Amygdala (tissue), 56 donors: ENCODE results near the gene ZBTB24.
"Not testable (repeated sequence)": the region's sequence is repeated elsewhere in the genome, so short reads cannot be mapped to it uniquely, and the experiment has no call there.

Source experiments
- DNase-seq, 56 donors: peaks; one replicate each; lab custom pipeline; 2025; lab: John Stamatoyannopoulos, UW

ZBTB24 gene

GRCh38 chr6:109472132-109472995 lies 10.7 kb downstream of the ZBTB24 start:
- DNase-seq = peak in 2 of 56 donors; percentile 6 to 15

GRCh38 chr6:109471105-109471810 lies 11.8 kb downstream of the ZBTB24 start:
- DNase-seq = no peak

- DNase-seq = no peak
These were observed 13.3 kb downstream of the ZBTB24 start for GRCh38 chr6:109469591-109470189.

- no peak for DNase-seq
These were observed 15.3 kb downstream of the ZBTB24 start for GRCh38 chr6:109467696-109468095.

GRCh38 chr6:109466212-109466923 lies 16.7 kb downstream of the ZBTB24 start:
- no peak for DNase-seq

DNA sequence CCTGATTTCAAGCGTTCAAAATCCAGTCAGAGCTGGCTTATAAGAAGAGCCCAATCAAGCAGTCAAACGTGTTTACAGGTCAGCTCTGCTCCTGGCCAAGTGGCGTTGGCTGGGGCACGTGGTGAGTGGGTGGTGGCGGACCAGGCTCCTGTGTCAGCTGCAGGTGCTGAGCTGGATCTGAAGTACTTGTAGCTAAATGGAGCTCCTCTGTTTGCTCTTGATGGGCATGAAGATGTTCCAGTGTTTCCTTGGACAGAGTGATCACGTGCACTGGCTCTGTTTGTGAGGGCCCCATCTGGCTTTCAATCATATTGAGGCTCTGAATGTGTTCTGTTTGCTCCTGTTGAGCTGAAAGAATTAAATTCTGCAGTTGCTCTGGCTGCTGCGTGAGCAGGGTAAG lies 17.2 kb downstream of the ZBTB24 start:
- DNase-seq = peak in 35 of 56 donors; percentile 16 to 75 (median 44)

- DNase-seq = no peak
These were observed 21.1 kb downstream of the ZBTB24 start for GRCh38 chr6:109461733-109462526.

GRCh38 chr6:109461205-109461604 lies 21.8 kb downstream of the ZBTB24 start:
- DNase-seq = not testable (repeated sequence)

GRCh38 chr6:109460161-109460829 lies 22.7 kb downstream of the ZBTB24 start:
- no peak for DNase-seq

DNA sequence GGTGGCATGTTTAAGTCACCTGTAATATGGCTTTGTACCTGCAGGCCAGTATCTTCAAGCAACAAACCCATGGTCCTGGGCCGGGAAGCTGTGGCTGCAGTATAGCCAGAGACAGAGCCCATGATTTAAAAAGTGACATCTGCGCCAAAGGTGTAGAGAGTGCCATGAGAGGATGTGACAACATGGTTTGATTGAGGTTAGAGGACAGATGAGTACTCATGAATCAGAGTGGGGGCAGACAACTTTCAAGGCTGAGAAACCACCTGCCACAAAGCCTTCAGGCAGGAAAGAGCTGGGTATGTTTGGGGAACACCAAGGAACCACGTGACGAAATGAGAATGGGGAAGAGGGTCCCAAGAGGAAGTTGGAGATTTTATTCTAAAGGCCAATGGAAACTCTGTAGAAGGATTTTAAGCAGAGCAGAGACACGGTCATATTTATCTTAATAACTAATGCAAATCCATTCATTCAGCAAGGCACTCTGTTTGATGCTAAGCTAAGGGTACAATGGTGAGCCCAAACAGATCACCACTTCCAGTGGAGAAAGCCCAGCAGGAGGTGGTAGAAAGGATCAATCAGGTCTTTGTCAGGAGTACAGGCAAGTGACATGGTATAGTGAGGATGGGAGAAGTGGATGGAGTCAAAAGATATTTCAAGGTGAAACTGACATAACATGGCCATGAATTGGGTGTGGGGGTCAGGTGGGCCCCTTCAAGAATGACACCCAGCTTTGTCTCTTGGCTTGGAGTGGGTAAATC lies 24.1 kb downstream of the ZBTB24 start:
- peak in 1 of 56 donors; percentile 32 for DNase-seq

DNA sequence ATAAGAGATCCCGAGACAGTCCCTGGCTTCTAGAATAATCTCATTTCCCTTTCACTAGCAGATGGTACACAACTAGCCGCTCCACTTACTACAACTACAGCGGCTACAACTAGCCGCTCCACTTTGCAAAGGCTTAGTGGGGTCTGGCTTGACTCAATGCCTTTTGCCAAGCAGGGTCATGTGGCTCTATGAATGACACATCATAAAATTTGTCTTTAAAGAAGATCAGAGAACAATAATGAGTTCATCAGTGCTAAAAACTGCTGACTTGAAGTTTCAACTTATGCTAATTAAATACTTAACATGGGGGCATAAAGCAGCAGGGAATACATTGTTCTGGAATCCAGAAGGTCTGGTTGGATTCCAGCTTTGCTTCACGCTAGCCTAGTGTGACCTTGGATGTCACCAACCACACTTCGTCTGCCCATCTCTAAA lies 25.4 kb downstream of the ZBTB24 start:
- no peak for DNase-seq

DNA sequence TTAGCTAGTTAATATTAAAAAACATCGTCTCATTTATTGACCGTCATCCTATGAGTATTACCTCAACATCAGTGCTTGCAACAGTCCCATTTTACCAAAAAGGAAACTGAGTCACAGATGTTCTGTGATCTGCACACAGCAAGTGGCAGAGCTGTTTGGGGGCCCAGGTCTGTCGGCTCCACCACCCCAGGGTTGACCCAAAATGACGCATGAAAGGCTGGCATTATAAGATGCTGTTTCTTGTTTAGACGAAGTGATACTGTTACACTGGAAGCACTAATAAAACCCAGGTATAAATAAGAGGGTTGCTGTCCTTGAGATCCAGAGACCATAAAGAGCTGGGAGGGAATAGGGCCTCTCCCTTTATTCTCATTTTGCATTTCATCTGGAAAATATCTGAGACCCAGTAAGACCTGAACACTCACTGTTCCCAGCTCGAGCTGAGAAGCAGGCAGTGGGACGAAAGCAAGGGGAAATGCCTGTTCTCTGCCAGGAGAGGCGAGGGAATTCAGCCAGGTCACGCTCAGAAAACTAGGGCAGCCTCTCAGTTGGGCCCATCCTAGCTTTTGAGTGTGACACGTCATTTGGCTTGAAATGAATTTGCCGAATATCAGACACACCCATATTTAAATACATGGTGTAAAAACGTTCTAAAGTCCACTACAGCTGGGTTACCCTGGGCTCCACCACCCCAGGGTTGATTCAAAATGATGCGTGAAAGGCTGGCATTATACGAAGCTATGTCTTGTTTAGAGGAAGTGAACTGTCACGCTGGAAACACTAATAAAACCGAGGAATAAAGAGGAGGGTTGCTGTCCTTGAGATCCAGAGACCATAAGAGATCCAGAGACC lies 26.1 kb downstream of the ZBTB24 start:
- peak in 19 of 56 donors; percentile 14 to 52 (median 37) for DNase-seq

GRCh38 chr6:109456111-109456583 lies 26.9 kb downstream of the ZBTB24 start:
- DNase-seq = no peak

- peak in 31 of 56 donors; percentile 23 to 83 (median 53) for DNase-seq
These were observed 27.4 kb downstream of the ZBTB24 start, which contains the start of gene MICAL1 for GRCh38 chr6:109455437-109456110. Gene MICAL1, minus strand, starts transcription at chr6:109455772. Its CDS starts 1,576 bp downstream, at chr6:109454196.

- peak in 31 of 56 donors; percentile 18 to 68 (median 38) for DNase-seq
These were observed 28.3 kb downstream of the ZBTB24 start for GRCh38 chr6:109454496-109455436.
